ENCODE results near the gene TSPY10.
"Not testable (repeated sequence)": the region's sequence is repeated elsewhere in the genome, so short reads cannot be mapped to it uniquely, and the experiment has no call there.

TSPY10 gene, protein sequence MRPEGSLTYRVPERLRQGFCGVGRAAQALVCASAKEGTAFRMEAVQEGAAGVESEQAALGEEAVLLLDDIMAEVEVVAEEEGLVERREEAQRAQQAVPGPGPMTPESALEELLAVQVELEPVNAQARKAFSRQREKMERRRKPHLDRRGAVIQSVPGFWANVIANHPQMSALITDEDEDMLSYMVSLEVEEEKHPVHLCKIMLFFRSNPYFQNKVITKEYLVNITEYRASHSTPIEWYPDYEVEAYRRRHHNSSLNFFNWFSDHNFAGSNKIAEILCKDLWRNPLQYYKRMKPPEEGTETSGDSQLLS

DNA sequence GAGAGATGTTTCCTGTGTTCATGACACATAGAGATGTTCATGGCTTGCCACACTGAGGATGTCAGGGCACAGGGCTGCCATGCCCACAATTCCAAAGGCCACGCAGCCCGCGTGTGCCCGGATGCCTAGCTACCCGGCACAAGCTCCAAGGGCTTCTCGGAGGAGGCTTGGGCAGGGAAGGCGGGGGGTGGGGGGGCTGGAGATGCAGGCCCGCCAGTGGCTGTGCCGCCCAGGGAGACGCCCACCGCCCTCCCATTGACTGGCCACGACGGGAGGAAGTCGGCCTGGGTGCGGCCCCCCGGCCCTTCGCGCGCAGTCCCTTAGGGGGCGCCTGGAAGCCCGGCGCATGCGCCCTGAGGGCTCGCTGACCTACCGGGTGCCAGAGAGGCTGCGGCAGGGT lies at the start of gene TSPY10:
TSPY10 (plus strand) TSS at position 301 of the 400 bp plus-strand sequence; CDS start at position 347, 46 bp downstream.
- DNase-seq (ENCODE audit: low read depth in 2 of 2), result not testable (repeated sequence)

DNA sequence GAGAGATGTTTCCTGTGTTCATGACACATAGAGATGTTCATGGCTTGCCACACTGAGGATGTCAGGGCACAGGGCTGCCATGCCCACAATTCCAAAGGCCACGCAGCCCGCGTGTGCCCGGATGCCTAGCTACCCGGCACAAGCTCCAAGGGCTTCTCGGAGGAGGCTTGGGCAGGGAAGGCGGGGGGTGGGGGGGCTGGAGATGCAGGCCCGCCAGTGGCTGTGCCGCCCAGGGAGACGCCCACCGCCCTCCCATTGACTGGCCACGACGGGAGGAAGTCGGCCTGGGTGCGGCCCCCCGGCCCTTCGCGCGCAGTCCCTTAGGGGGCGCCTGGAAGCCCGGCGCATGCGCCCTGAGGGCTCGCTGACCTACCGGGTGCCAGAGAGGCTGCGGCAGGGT lies 40.7 kb upstream of the TSPY10 start, which contains the start of gene TSPY9:
TSPY9 (plus strand) TSS at position 301 of the 400 bp plus-strand sequence; CDS start at position 347, 46 bp downstream.
- DNase-seq (ENCODE audit: low read depth in 2 of 2), result not testable (repeated sequence)

DNA sequence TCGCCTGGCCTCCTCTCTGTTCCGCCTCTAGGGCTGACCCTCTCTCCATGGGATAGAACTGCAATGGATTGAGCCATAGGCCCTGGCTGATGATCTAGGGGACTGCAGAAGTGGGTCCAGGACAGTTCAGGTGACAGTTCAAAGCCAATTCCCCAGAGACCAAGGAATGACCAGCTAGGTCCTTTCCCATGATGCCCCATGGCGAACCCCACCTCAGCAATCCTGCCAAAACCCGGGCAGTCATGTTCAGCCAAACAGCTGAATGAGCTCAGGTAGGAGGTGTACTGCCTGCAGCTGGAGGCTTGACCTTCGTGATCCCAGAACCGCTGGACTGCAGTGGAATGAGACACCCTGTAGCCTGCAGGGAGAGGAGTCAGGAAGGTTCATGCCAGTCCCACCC lies 23.3 kb upstream of the TSPY10 start:
- not testable (repeated sequence) for DNase-seq (ENCODE audit: low read depth in 2 of 2)

DNA sequence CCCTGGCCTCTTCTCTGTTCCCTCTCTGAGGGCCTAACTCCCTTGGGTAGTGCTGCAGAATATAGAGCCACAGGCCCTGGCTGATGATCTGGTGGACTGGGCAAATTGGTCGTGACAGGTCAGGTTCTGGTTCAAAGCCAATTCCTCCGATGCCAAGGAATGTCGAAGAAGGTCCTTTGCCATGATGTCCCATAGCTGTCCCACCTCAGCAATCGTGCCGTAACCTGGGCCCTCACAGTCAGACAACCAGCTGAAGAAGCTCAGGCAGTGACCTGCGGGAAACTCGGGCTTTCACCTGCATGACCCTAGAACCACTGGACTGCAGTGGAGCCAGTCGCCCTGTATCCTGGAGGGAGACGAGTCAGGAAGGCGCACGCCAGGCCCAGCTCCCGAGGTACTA lies 11.4 kb upstream of the TSPY10 start:
- DNase-seq (ENCODE audit: low read depth in 2 of 2), result not testable (repeated sequence)

All from stimulated activated CD8-positive, alpha-beta memory T cell treated with anti-CD3 and anti-CD28 coated beads, Interleukin-15, amount 100 ng/mL, for 48 hours (primary cell).